Liver (tissue), 9 donors: ENCODE data around the gene INO80B. TPM values are rescaled to one million over a fixed set of nuclear protein-coding genes. Genes with fewer than 3 reads are reported as not detected.

Experiments
- DNase-seq: peaks from one replicate; pipeline ENCODE4 v3.0.0-alpha.2; 2017; ENCODE audit warnings: low spot score
- H3K27ac ChIP-seq, 2 donors: one replicate each; pipeline ENCODE4 v1.7.0; 2013; ENCODE audit warnings: inconsistent platforms in 2 of 2, low read length in 2 of 2, control low read depth in 1 of 2, low read depth in 1 of 2, mild to moderate bottlenecking in 1 of 2
- H3K27me3 ChIP-seq, 4 donors: one replicate each; pipeline versions ENCODE4 v1.6.1 to v1.7.0; 2013; ENCODE audit warnings: low read length in 3 of 4, inconsistent platforms in 1 of 4, mild to moderate bottlenecking in 1 of 4, moderate library complexity in 1 of 4; ENCODE audit not compliant: control insufficient read depth in 4 of 4, insufficient read depth in 4 of 4
- H3K36me3 ChIP-seq, 4 donors: one replicate each; pipeline versions ENCODE4 v1.6.1 to v1.7.0; 2013; ENCODE audit warnings: low read length in 3 of 4, mild to moderate bottlenecking in 3 of 4, low read depth in 1 of 4, moderate library complexity in 1 of 4; ENCODE audit not compliant: control insufficient read depth in 4 of 4, insufficient read depth in 3 of 4
- H3K4me1 ChIP-seq, 4 donors: one replicate each; pipeline versions ENCODE4 v1.6.1 to v1.7.0; 2013; ENCODE audit warnings: low read length in 3 of 4, mild to moderate bottlenecking in 3 of 4, moderate library complexity in 1 of 4; ENCODE audit not compliant: control insufficient read depth in 4 of 4, insufficient read depth in 4 of 4
- H3K4me3 ChIP-seq, 3 donors: one replicate each; pipeline versions ENCODE4 v1.6.1 to v1.7.0; 2013; ENCODE audit warnings: low read length in 3 of 3, control low read depth in 1 of 3, low read depth in 1 of 3, mild to moderate bottlenecking in 1 of 3
- H3K9ac ChIP-seq, 2 donors: one replicate each; pipeline ENCODE4 v1.7.0; 2013; ENCODE audit warnings: low read length in 2 of 2, mild to moderate bottlenecking in 2 of 2, moderate library complexity in 2 of 2, control low read depth in 1 of 2, low read depth in 1 of 2
- H3K9me3 ChIP-seq, 4 donors: one replicate each; pipeline versions ENCODE4 v1.6.1 to v1.7.0; 2013; ENCODE audit warnings: low read length in 3 of 4; ENCODE audit not compliant: control insufficient read depth in 4 of 4
- EGR1 ChIP-seq, 2 donors: IDR thresholded peaks; 2 replicates each; pipeline ENCODE4 v1.6.1; 2016 to 2018; ENCODE audit warnings: antibody characterized with exemption in 2 of 2, low read depth in 2 of 2
- FOXA1 ChIP-seq: IDR thresholded peaks from 2 replicates; pipeline ENCODE4 v1.6.1; 2016; ENCODE audit warnings: antibody characterized with exemption
- FOXA2 ChIP-seq: IDR thresholded peaks from 2 replicates; pipeline ENCODE4 v1.6.1; 2016; ENCODE audit warnings: antibody characterized with exemption
- GABPA ChIP-seq, 2 donors: IDR thresholded peaks in 1 of 2; conservative IDR thresholded peaks in 1 of 2; 2 replicates each; pipeline ENCODE4 v1.6.1; 2016; ENCODE audit warnings: antibody characterized with exemption in 2 of 2, mild to moderate bottlenecking in 1 of 2, moderate library complexity in 1 of 2
- HNF4A ChIP-seq, 2 donors: conservative IDR thresholded peaks; 2 replicates each; pipeline ENCODE4 v1.6.1; 2016; ENCODE audit warnings: antibody characterized with exemption in 2 of 2, mild to moderate bottlenecking in 2 of 2
- HNF4G ChIP-seq: IDR thresholded peaks from 2 replicates; pipeline ENCODE4 v1.6.1; 2016; ENCODE audit warnings: antibody characterized with exemption
- JUND ChIP-seq, 2 donors: IDR thresholded peaks; 2 replicates each; pipeline ENCODE4 v1.6.1; 2016; ENCODE audit warnings: antibody characterized with exemption in 2 of 2
- NR2F2 ChIP-seq: IDR thresholded peaks from 2 replicates; pipeline ENCODE4 v1.6.1; 2016; ENCODE audit warnings: antibody characterized with exemption
- RAD21 ChIP-seq, 2 donors: IDR thresholded peaks; 2 replicates each; pipeline ENCODE4 v1.6.1; 2016; ENCODE audit warnings: antibody characterized with exemption in 2 of 2, mild to moderate bottlenecking in 2 of 2
- RXRA ChIP-seq, 2 donors: IDR thresholded peaks; 2 replicates each; pipeline ENCODE4 v1.6.1; 2017 to 2018; ENCODE audit warnings: antibody characterized with exemption in 2 of 2, mild to moderate bottlenecking in 1 of 2
- SP1 ChIP-seq: IDR thresholded peaks from 2 replicates; pipeline ENCODE4 v1.6.1; 2018; ENCODE audit warnings: antibody characterized with exemption, mild to moderate bottlenecking
- TAF1 ChIP-seq: conservative IDR thresholded peaks from 2 replicates; pipeline ENCODE4 v1.6.1; 2016; ENCODE audit warnings: antibody characterized with exemption, mild to moderate bottlenecking
- YY1 ChIP-seq: IDR thresholded peaks from 2 replicates; pipeline ENCODE4 v1.6.1; 2016; ENCODE audit warnings: antibody characterized with exemption, mild to moderate bottlenecking
- WGBS: extraction: QIAGEN DNeasy Blood & Tissue Kit; methylation state at CpG from one replicate; pipeline ENCODE4 v1.1.7; 2013; 5-methylcytosine and 5-hydroxymethylcytosine counted together
- polyA plus RNA-seq, 2 donors: library from polyadenylated mRNA; stranded (reverse) in 1 of 2; unstranded in 1 of 2; fragments of 200-250 nt in 1 of 2; fragments of >200 nt in 1 of 2; fragmentation: Nextera tagmentation in 1 of 2; extraction: Ambion mirVana in 1 of 2; gene quantifications; one replicate each; pipeline versions ENCODE4 v1.2.1 to v1.2.3, GENCODE V29; 2013 to 2015
- total RNA-seq, 2 donors: library from RNA; depleted of rRNA; stranded (reverse); fragments of >200 nt; gene quantifications; one replicate each; pipeline ENCODE4 v1.2.3, GENCODE V29; 2014
- TF ChIP-seq, protein P1 (sequence below): fragments of 150-350 bp; IDR thresholded peaks from 2 replicates; pipeline ENCODE4 v1.5.1; 2017; ENCODE audit warnings: improper control_type of control experiment, low read depth, low read length; ENCODE audit not compliant: missing input control
- TF ChIP-seq, protein P2 (sequence below): IDR thresholded peaks from 2 replicates; pipeline ENCODE4 v1.6.1; 2016; ENCODE audit warnings: antibody characterized with exemption
- TF ChIP-seq, protein P3 (sequence below): IDR thresholded peaks from 2 replicates; pipeline ENCODE4 v1.6.1; 2016; ENCODE audit warnings: antibody characterized with exemption
- TF ChIP-seq, protein P4 (sequence below): IDR thresholded peaks from 2 replicates; pipeline ENCODE4 v1.6.1; 2016; ENCODE audit warnings: antibody characterized with exemption
- TF ChIP-seq, protein P5 (sequence below): IDR thresholded peaks from 2 replicates; pipeline ENCODE4 v1.6.1; 2016; ENCODE audit warnings: antibody characterized with exemption, mild to moderate bottlenecking
- donor health status: healthy.
- donor health status: healthy.
- donor health status: healthy.
- donor health status: healthy.
- donor health status: healthy.

Gene INO80B
- total and polyA plus RNA-seq, 4 donors = 2.7 to 14.8 (median 10.5) TPM

DNA sequence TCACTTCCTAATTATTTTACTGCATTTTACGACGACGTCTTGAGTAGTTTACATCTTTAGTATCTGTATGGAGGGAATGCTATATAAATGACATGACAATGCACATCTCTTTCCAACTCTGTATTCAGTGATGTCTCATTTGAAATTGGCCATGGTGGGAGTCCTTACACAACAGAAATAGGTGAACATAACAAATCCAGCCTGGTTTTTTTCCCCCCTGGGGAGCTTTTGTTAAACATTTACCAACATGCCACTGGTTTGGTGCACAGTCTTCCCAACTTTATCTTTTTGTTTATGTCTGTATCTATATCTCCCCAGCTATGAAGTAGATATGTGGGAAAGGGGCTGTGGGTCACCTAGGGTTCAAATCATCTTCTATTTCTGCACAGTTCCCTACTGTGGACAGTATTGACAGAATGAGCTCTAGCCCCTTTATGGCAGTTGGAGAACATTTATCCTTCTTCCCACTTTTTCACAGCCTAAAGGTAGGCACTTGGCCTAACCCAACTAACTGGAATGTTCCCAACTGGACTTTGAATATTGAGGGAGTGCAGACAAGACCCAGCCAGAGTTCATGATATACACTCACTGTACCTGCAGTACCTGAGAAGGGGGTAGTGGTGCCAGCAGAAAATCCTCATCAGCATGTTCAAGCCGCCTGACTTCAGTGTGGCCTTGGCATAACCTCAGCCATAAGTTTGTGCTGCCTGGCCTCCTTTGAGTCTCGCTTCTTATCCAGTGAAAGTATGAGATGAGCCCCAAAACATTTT lies 7.5 kb upstream of the INO80B start:
- Histone ChIP-seq H3K4me1 (peaks cover 20 to 40% (median 33%) of the 10 kb centered on the region in 4 donors), H3K9ac (no peak overlapping the region), H3K36me3 (no peaks in the 10 kb centered on the region), H3K27me3 (no peaks in the 10 kb centered on the region), H3K4me3 (peak overlapping the region in 2 of 3 donors; percentile 26 to 34), H3K27ac (peak overlapping the region; percentile 72 to 87), H3K9me3 (no peaks in the 10 kb centered on the region)
- DNase-seq = no peak
- TF ChIP-seq RAD21 (IDR thresholded peaks at IDR 0.05) (peak in 1 of 2 donors; percentile 24), GABPA (IDR thresholded peaks at IDR 0.05 in 1 of 2, conservative IDR thresholded peaks at IDR 0.05 in 1 of 2) (no peak), NR2F2 (no peak), TAF1 (no peak), SP1 (peak; percentile 97), YY1 (peak; percentile 64), JUND (IDR thresholded peaks at IDR 0.05) (peak in 1 of 2 donors; percentile 62), FOXA2 (no peak), HNF4A (conservative IDR thresholded peaks at IDR 0.05) (peak; percentile 92 to 96), RXRA (IDR thresholded peaks at IDR 0.05) (peak; percentile 80 to 91), EGR1 (IDR thresholded peaks at IDR 0.05; ENCODE audit: low read depth in 2 of 2) (no peak), HNF4G (peak; percentile 89), FOXA1 (no peak)
- TF ChIP-seq, protein P1, sequence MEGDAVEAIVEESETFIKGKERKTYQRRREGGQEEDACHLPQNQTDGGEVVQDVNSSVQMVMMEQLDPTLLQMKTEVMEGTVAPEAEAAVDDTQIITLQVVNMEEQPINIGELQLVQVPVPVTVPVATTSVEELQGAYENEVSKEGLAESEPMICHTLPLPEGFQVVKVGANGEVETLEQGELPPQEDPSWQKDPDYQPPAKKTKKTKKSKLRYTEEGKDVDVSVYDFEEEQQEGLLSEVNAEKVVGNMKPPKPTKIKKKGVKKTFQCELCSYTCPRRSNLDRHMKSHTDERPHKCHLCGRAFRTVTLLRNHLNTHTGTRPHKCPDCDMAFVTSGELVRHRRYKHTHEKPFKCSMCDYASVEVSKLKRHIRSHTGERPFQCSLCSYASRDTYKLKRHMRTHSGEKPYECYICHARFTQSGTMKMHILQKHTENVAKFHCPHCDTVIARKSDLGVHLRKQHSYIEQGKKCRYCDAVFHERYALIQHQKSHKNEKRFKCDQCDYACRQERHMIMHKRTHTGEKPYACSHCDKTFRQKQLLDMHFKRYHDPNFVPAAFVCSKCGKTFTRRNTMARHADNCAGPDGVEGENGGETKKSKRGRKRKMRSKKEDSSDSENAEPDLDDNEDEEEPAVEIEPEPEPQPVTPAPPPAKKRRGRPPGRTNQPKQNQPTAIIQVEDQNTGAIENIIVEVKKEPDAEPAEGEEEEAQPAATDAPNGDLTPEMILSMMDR = no peak
- TF ChIP-seq, protein P2, sequence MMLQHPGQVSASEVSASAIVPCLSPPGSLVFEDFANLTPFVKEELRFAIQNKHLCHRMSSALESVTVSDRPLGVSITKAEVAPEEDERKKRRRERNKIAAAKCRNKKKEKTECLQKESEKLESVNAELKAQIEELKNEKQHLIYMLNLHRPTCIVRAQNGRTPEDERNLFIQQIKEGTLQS = no peak
- TF ChIP-seq, protein P3, sequence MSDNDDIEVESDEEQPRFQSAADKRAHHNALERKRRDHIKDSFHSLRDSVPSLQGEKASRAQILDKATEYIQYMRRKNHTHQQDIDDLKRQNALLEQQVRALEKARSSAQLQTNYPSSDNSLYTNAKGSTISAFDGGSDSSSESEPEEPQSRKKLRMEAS = peak; percentile 18
- TF ChIP-seq, protein P4, sequence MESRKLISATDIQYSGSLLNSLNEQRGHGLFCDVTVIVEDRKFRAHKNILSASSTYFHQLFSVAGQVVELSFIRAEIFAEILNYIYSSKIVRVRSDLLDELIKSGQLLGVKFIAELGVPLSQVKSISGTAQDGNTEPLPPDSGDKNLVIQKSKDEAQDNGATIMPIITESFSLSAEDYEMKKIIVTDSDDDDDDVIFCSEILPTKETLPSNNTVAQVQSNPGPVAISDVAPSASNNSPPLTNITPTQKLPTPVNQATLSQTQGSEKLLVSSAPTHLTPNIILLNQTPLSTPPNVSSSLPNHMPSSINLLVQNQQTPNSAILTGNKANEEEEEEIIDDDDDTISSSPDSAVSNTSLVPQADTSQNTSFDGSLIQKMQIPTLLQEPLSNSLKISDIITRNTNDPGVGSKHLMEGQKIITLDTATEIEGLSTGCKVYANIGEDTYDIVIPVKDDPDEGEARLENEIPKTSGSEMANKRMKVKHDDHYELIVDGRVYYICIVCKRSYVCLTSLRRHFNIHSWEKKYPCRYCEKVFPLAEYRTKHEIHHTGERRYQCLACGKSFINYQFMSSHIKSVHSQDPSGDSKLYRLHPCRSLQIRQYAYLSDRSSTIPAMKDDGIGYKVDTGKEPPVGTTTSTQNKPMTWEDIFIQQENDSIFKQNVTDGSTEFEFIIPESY = peak; percentile 33
- TF ChIP-seq, protein P5, sequence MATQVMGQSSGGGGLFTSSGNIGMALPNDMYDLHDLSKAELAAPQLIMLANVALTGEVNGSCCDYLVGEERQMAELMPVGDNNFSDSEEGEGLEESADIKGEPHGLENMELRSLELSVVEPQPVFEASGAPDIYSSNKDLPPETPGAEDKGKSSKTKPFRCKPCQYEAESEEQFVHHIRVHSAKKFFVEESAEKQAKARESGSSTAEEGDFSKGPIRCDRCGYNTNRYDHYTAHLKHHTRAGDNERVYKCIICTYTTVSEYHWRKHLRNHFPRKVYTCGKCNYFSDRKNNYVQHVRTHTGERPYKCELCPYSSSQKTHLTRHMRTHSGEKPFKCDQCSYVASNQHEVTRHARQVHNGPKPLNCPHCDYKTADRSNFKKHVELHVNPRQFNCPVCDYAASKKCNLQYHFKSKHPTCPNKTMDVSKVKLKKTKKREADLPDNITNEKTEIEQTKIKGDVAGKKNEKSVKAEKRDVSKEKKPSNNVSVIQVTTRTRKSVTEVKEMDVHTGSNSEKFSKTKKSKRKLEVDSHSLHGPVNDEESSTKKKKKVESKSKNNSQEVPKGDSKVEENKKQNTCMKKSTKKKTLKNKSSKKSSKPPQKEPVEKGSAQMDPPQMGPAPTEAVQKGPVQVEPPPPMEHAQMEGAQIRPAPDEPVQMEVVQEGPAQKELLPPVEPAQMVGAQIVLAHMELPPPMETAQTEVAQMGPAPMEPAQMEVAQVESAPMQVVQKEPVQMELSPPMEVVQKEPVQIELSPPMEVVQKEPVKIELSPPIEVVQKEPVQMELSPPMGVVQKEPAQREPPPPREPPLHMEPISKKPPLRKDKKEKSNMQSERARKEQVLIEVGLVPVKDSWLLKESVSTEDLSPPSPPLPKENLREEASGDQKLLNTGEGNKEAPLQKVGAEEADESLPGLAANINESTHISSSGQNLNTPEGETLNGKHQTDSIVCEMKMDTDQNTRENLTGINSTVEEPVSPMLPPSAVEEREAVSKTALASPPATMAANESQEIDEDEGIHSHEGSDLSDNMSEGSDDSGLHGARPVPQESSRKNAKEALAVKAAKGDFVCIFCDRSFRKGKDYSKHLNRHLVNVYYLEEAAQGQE = peak; percentile 76
- 41% methylated on average over 5 of the region's 5 CpGs for WGBS
